Transverse colon (tissue), 3 donors: Measurements from ENCODE around the gene GRIFIN.

Experiments
- CTCF ChIP-seq, 5 experiments: fragments of 200-600 bp in 3 of 5; fragments of 450-650 bp in 2 of 5; sonication (generic) in 3 of 5; IDR thresholded peaks; 1 replicate in 2 of 5; 2 replicates in 3 of 5; pipeline ENCODE4 v1.5.1; 2016 to 2017; ENCODE audit warnings: antibody characterized with exemption in 5 of 5, inconsistent platforms in 3 of 5, mild to moderate bottlenecking in 2 of 5, moderate library complexity in 1 of 5
- POLR2A ChIP-seq: fragments of 450-650 bp; IDR thresholded peaks from one replicate; pipeline ENCODE4 v1.6.1; 2016; ENCODE audit warnings: antibody characterized with exemption, mild to moderate bottlenecking, moderate library complexity

GRCh38 chr7:2494191-2495130 lies 18.3 kb upstream of the GRIFIN start:
- TF ChIP-seq POLR2A (no peak), CTCF (IDR thresholded peaks at IDR 0.05) (no peak)
